SK-N-SH (cell line): ENCODE measurements around the gene TTC32. TPM values are rescaled to one million over a fixed set of nuclear protein-coding genes. Genes with fewer than 3 reads are reported as not detected.
"Not testable (repeated sequence)": the region's sequence is repeated elsewhere in the genome, so short reads cannot be mapped to it uniquely, and the experiment has no call there.

ENCODE experiments used
- CTCF ChIA-PET: fragments of 300-600, 350-600 bp; formaldehyde crosslinking; extraction: SDS; loops from one replicate; lab custom pipeline; 2021; lab: Yijun Ruan, JAX
- POLR2A ChIA-PET: fragments of 350-600 bp; sonication (Branson Sonifier 250); formaldehyde crosslinking; extraction: SDS; loops from one replicate; lab custom pipeline; 2020; ENCODE audit warnings: antibody characterized with exemption, inconsistent platforms; lab: Yijun Ruan, JAX
- DNase-seq: peaks from one replicate; pipeline ENCODE4 v3.0.0; 2012
- H2AFZ ChIP-seq: fragments of 200-600 bp; sonication (generic); 2 replicates; pipeline ENCODE4 v1.8.1; 2016; ENCODE audit warnings: antibody characterized with exemption, mild to moderate bottlenecking, low read depth
- H3F3A ChIP-seq: fragments of 200-600 bp; sonication (generic); replicated peaks from 2 replicates; pipeline ENCODE3; 2016; ENCODE audit warnings: antibody characterized with exemption, mild to moderate bottlenecking; ENCODE audit not compliant: insufficient read depth
- H3K27ac ChIP-seq, 2 experiments: fragments of 200-500 bp in 1 of 2; fragments of 200-600 bp in 1 of 2; sonication (Bioruptor generic) in 1 of 2; sonication (generic), shearing (Covaris generic) in 1 of 2; 2 replicates each; pipeline versions ENCODE4 v1.5.1 to v1.6.1; 2014 to 2016; ENCODE audit warnings: low read depth in 2 of 2, inconsistent platforms in 1 of 2, low read length in 1 of 2, mild to moderate bottlenecking in 1 of 2, mixed read lengths in 1 of 2
- H3K27me3 ChIP-seq: fragments of 200-600 bp; sonication (generic), shearing (Covaris generic); 2 replicates; pipeline ENCODE4 v1.6.1; 2016; ENCODE audit warnings: mixed run types; ENCODE audit not compliant: insufficient read depth
- H3K36me3 ChIP-seq, 2 experiments: fragments of 200-500 bp in 1 of 2; fragments of 200-600 bp in 1 of 2; sonication (Bioruptor generic) in 1 of 2; sonication (generic) in 1 of 2; replicated peaks in 1 of 2; 2 replicates each; pipeline versions ENCODE3 to v1.5.1; 2014 to 2016; ENCODE audit warnings: low read length in 1 of 2, mild to moderate bottlenecking in 1 of 2; ENCODE audit not compliant: insufficient read depth in 2 of 2, control insufficient read depth in 1 of 2
- H3K4me1 ChIP-seq, 2 experiments: fragments of 200-500 bp in 1 of 2; fragments of 200-600 bp in 1 of 2; sonication (Bioruptor generic) in 1 of 2; sonication (generic), shearing (Covaris generic) in 1 of 2; 2 replicates each; pipeline versions ENCODE4 v1.5.1 to v1.6.1; 2014 to 2016; ENCODE audit warnings: low read depth in 1 of 2, low read length in 1 of 2, mixed run types in 1 of 2; ENCODE audit not compliant: insufficient read depth in 2 of 2, control insufficient read depth in 1 of 2
- H3K4me2 ChIP-seq: fragments of 200-600 bp; sonication (generic), shearing (Covaris generic); 2 replicates; pipeline ENCODE4 v1.6.1; 2017; ENCODE audit warnings: mixed run types
- H3K4me3 ChIP-seq, 2 experiments: fragments of 200-500 bp in 1 of 2; fragments of 200-600 bp in 1 of 2; sonication (Bioruptor generic) in 1 of 2; sonication (generic), shearing (Covaris generic) in 1 of 2; 2 replicates each; pipeline versions ENCODE4 v1.5.1 to v1.8.1; 2014 to 2016; ENCODE audit warnings: low read depth in 2 of 2, inconsistent platforms in 1 of 2, low read length in 1 of 2, mild to moderate bottlenecking in 1 of 2, mixed read lengths in 1 of 2, moderate library complexity in 1 of 2
- H3K79me2 ChIP-seq: fragments of 200-600 bp; sonication (generic); 2 replicates; pipeline ENCODE4 v1.8.1; 2017; ENCODE audit warnings: mild to moderate bottlenecking; ENCODE audit not compliant: insufficient read depth
- H3K9ac ChIP-seq: fragments of 200-600 bp; sonication (generic); 2 replicates; pipeline ENCODE4 v1.6.1; 2017; ENCODE audit warnings: mixed run types
- H3K9me2 ChIP-seq: fragments of 200-600 bp; sonication (generic); 2 replicates; pipeline ENCODE4 v1.6.1; 2017; ENCODE audit warnings: mixed run types
- H3K9me3 ChIP-seq: fragments of 200-600 bp; sonication (generic); 2 replicates; pipeline ENCODE4 v1.6.1; 2017; ENCODE audit warnings: mixed run types, mild to moderate bottlenecking, moderate library complexity
- H4K20me1 ChIP-seq: fragments of 200-600 bp; sonication (generic); 2 replicates; pipeline ENCODE4 v1.6.1; 2017; ENCODE audit warnings: mild to moderate bottlenecking, mixed run types; ENCODE audit not compliant: insufficient read depth
- EP300 ChIP-seq, 2 experiments: IDR thresholded peaks; 2 replicates each; pipeline versions ENCODE4 v1.4.0 to v1.6.1; 2012; ENCODE audit warnings: borderline replicate concordance in 1 of 2, low read depth in 1 of 2, low read length in 1 of 2
- EZH2phosphoT487 ChIP-seq: fragments of 200-600 bp; sonication (generic); IDR thresholded peaks from 2 replicates; pipeline ENCODE4 v1.6.1; 2017; ENCODE audit warnings: low read depth, mixed run types, mild to moderate bottlenecking, antibody characterized with exemption, moderate library complexity, borderline replicate concordance
- GATA2 ChIP-seq: sonication (generic); formaldehyde crosslinking; IDR thresholded peaks from 2 replicates; pipeline ENCODE4 v1.5.0; 2020; ENCODE audit warnings: mild to moderate bottlenecking, missing genetic modification reagents
- IRF3 ChIP-seq: fragments of 150-350 bp; IDR thresholded peaks from 2 replicates; pipeline ENCODE4 v1.6.1; 2016; ENCODE audit warnings: mild to moderate bottlenecking, low read depth, low read length
- JUND ChIP-seq: IDR thresholded peaks from 2 replicates; pipeline ENCODE4 v1.4.0; 2012
- MAX ChIP-seq: IDR thresholded peaks from 2 replicates; pipeline ENCODE4 v1.4.0; 2012; ENCODE audit warnings: low read depth
- PBX3 ChIP-seq: IDR thresholded peaks from 2 replicates; pipeline ENCODE4; 2012
- REST ChIP-seq: IDR thresholded peaks from 2 replicates; pipeline ENCODE4 v1.6.1; 2012; ENCODE audit warnings: mild to moderate bottlenecking, low read depth, low read length, moderate library complexity
- RXRA ChIP-seq: IDR thresholded peaks from 2 replicates; pipeline ENCODE4 v1.4.0; 2012; ENCODE audit warnings: low read depth, mild to moderate bottlenecking, borderline replicate concordance
- USF1 ChIP-seq: IDR thresholded peaks from 2 replicates; pipeline ENCODE4 v1.4.0; 2012; ENCODE audit warnings: low read depth, borderline replicate concordance
- YY1 ChIP-seq: IDR thresholded peaks from 2 replicates; pipeline ENCODE4 v1.4.0; 2012; ENCODE audit warnings: low read depth, mild to moderate bottlenecking
- ZBTB33 ChIP-seq: IDR thresholded peaks from 2 replicates; pipeline ENCODE4 v1.4.0; 2012; ENCODE audit warnings: low read depth, borderline replicate concordance
- WGBS: methylation state at CpG from one replicate; pipeline ENCODE4 v1.1.6; 2017; ENCODE audit warnings: low lambda C conversion rate; 5-methylcytosine and 5-hydroxymethylcytosine counted together
- polyA plus RNA-seq, 3 experiments: library from polyadenylated mRNA; depleted of rRNA; stranded (reverse); fragments of >200 nt; gene quantifications; 2 replicates each; pipeline ENCODE4 v1.2.3, GENCODE V29; 2012

TTC32 gene
- polyA plus RNA-seq, 1 of the 3 experiments (the other 2 are of a cell fraction), result 9.1 TPM

- peaks cover 5% of the 10 kb centered on the region; the same call in 1 of the 2 replicates for H3K27me3 ChIP-seq
- no peak overlapping the region for H3K4me2 ChIP-seq
- no peak overlapping the region for H3K9ac ChIP-seq
- H3K79me2 ChIP-seq, result no peaks in the 10 kb centered on the region
- ChIA-PET CTCF (interaction anchor here (0.8 kb wide), 1 partner anchor 19 kb away, joined by 5 read pairs; no protein-coding TSS in a partner anchor), POLR2A (no interaction called here)
- no peak for TF ChIP-seq EP300 (IDR thresholded peaks at IDR 0.05; ENCODE audit: borderline replicate concordance in 1 of 2, low read depth in 1 of 2, low read length in 1 of 2)
- TF ChIP-seq PBX3, result no peak
- TF ChIP-seq GATA2, result no peak
- no peak for TF ChIP-seq EZH2phosphoT487
- no peak for TF ChIP-seq IRF3
- no peak for TF ChIP-seq ZBTB33
- no peak for TF ChIP-seq REST
- no peak for TF ChIP-seq RXRA
- no peak for TF ChIP-seq USF1
- no peak for TF ChIP-seq JUND
- TF ChIP-seq MAX, result no peak
- TF ChIP-seq YY1, result no peak
- no peak overlapping the region for H3K27ac ChIP-seq
- H3K9me2 ChIP-seq, result no peaks in the 10 kb centered on the region
- no peaks in the 10 kb centered on the region for H3K36me3 ChIP-seq
- no peak overlapping the region for H3K4me3 ChIP-seq
- no peak for DNase-seq
- 4% methylated on average over 2 of the region's 2 CpGs for WGBS
- H3K9me3 ChIP-seq, result no peaks in the 10 kb centered on the region
- H4K20me1 ChIP-seq, result no peaks in the 10 kb centered on the region
- H2AFZ ChIP-seq, result no peak overlapping the region
- no peaks in the 10 kb centered on the region for H3F3A ChIP-seq
- H3K4me1 ChIP-seq, result no peaks in the 10 kb centered on the region; a peak in 1 of 4 replicates
Measured at GRCh38 chr2:19881221-19881907, 20.4 kb downstream of the TTC32 start.

GRCh38 chr2:19880191-19880590 is 21.6 kb downstream of the TTC32 start:
- H3K9me3 ChIP-seq, H3K9me2 ChIP-seq, H3K4me1 ChIP-seq, CTCF ChIA-PET, H3K27me3 ChIP-seq, DNase-seq, H3K79me2 ChIP-seq, H4K20me1 ChIP-seq, H3F3A ChIP-seq, H3K36me3 ChIP-seq, H2AFZ ChIP-seq, H3K9ac ChIP-seq, H3K4me2 ChIP-seq, POLR2A ChIA-PET, H3K4me3 ChIP-seq, H3K27ac ChIP-seq: not testable (repeated sequence)
